IPS-20b (cell line): ENCODE results near the gene FITM1.

Experiments
- H3K27ac ChIP-seq: one replicate; pipeline ENCODE4 v1.5.1; 2013; ENCODE audit warnings: low read length
- H3K27me3 ChIP-seq: 2 replicates; pipeline ENCODE4 v1.6.1; 2013; ENCODE audit warnings: mild to moderate bottlenecking, low read length, inconsistent platforms; ENCODE audit not compliant: insufficient read depth
- H3K36me3 ChIP-seq: 2 replicates; pipeline ENCODE4 v1.6.1; 2013; ENCODE audit warnings: low read depth, mild to moderate bottlenecking, inconsistent platforms, low read length, moderate library complexity; ENCODE audit not compliant: insufficient read depth
- H3K4me1 ChIP-seq: 2 replicates; pipeline ENCODE4 v1.6.1; 2013; ENCODE audit warnings: mild to moderate bottlenecking, control low read depth, inconsistent platforms, low read length, moderate library complexity; ENCODE audit not compliant: insufficient read depth
- H3K4me3 ChIP-seq: 2 replicates; pipeline ENCODE4 v1.5.1; 2013; ENCODE audit warnings: mild to moderate bottlenecking, low read length, inconsistent platforms
- H3K9ac ChIP-seq: 2 replicates; pipeline ENCODE4 v1.6.1; 2013; ENCODE audit warnings: low read depth, mild to moderate bottlenecking, inconsistent platforms, low read length, moderate library complexity
- H3K9me3 ChIP-seq: 2 replicates; pipeline ENCODE4 v1.6.1; 2013; ENCODE audit warnings: mild to moderate bottlenecking, low read depth, low read length, inconsistent platforms; ENCODE audit not compliant: insufficient read depth

FITM1 gene, protein sequence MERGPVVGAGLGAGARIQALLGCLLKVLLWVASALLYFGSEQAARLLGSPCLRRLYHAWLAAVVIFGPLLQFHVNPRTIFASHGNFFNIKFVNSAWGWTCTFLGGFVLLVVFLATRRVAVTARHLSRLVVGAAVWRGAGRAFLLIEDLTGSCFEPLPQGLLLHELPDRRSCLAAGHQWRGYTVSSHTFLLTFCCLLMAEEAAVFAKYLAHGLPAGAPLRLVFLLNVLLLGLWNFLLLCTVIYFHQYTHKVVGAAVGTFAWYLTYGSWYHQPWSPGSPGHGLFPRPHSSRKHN

DNA sequence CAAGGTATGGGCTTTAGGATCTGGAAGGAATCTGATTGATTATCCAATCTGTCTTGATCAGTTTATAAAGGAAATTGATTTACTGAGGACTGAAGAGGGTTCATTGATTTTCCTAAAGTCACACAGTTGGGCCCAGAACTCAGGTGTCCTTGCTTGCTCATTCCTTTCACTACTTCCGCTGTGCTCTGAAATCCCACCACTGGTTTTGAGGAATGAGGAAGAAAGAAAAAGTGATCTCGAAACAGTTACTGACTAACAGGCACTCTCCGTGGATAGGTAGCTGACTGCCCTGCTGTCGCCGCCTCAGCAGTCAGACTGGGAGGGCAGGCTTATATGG, at the start of gene FITM1:
Gene FITM1 (plus strand): TSS at position 280 of the 337 bp plus-strand sequence. CDS start 905 bp downstream, outside the sequence.
- no peaks in the 10 kb centered on the region for H3K9me3 ChIP-seq
- no peak within 1 kb of the TSS for H3K27ac ChIP-seq
- H3K4me1 ChIP-seq, result 0 out of 2 replicates have a peak, but pooled peaks cover 3% of the 10 kb centered on the region
- H3K27me3 ChIP-seq, result no peaks in the 10 kb centered on the region
- H3K36me3 ChIP-seq, result no peaks in the 10 kb centered on the region
- no peak within 1 kb of the TSS for H3K4me3 ChIP-seq
- no peak within 1 kb of the TSS for H3K9ac ChIP-seq

DNA sequence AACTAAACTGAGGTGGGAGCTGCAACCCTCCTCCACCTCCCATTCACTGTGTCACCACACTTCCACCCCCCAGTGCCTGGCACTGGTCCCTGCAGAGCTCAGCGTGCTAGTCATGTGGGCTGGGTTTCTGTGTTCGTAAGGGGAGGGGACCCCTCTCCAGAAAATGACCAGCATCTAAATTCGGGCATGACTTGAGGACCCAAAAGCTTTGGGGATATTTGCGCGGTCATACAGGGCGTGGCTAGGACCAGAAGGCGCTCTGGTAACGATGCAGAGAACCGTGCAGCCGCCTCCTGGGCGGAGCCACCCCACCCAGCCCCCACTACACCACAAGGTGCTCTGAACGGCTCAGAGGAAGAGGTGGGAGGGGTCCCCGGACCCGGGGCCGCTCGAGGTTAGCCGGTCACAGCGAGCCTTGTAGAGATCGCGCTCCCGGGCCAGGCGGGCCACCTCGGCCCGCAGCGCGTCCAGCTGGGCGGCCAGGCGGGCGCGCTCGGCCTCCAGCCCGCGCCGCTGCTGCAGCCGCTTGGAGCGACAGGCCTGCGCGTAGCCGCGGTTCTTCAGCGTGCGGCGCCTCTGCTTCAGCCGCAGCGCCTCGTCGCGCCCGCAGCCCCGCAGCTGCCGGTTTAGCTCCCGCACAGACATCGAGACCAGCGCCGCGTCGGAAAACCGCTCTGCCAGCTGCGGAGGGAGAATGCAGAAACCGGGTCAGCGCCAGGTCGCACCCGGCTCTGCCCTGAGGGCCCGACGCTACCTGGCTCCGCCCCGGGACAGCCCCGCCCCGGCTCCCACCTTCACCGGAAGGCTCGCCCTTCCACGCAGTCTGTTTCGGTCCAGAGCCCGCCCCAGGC, 49.3 kb upstream of the FITM1 start:
- Histone ChIP-seq H3K9ac (peak overlapping the region; percentile 63; the same call in 1 of the 2 replicates), H3K9me3 (no peaks in the 10 kb centered on the region), H3K36me3 (no peaks in the 10 kb centered on the region), H3K27ac (no peak overlapping the region), H3K27me3 (peaks cover 44% of the 10 kb centered on the region), H3K4me1 (peaks cover 14% of the 10 kb centered on the region; the same call in 1 of the 2 replicates), H3K4me3 (peak overlapping the region; percentile 78)

- Histone ChIP-seq H3K27ac (no peak overlapping the region), H3K4me3 (peak overlapping the region; percentile 78; the same call in 1 of the 2 replicates), H3K4me1 (peaks cover 14% of the 10 kb centered on the region; the same call in 1 of the 2 replicates), H3K9ac (peak overlapping the region; percentile 63; the same call in 1 of the 2 replicates), H3K36me3 (no peaks in the 10 kb centered on the region), H3K9me3 (no peaks in the 10 kb centered on the region), H3K27me3 (peaks cover 44% of the 10 kb centered on the region)
These were observed 48.7 kb upstream of the FITM1 start for GRCh38 chr14:24081739-24082211.

DNA sequence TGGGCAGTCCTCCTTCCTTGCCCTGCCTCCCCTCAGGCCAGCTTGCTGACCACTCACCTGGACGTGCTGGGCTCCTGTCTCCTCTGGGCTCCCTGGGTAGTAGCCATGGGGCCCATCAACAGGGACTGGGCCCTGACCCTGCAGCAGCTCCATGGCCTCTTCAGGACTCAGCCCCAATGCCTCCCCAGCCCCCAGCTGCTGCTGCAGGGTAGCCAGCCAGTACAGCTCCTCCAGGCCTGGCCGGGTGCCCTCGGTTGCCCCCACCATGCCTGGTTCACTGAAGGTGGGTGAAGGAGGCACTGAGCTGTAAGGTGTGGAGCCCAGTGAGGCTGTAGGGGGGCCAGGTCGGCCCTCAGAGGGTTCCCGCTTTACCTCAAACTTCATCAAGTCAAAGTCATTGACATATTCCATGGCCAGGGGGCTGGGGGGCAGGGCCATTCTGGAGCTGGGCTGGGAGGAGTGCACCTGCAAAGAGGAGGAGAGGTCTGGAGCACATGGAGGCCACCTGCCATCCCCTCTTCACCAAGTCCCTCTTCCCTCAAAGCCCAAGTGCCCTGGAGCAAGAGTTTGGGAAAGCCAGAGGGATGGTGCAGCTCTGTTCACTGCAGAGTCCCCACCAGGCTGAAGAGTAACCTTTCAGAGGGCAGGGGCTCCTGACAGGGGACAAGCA, 47.9 kb upstream of the FITM1 start:
- H3K9me3 ChIP-seq, result no peaks in the 10 kb centered on the region
- no peak overlapping the region for H3K4me3 ChIP-seq
- no peak overlapping the region; the same call in 1 of the 2 replicates for H3K9ac ChIP-seq
- H3K36me3 ChIP-seq, result no peaks in the 10 kb centered on the region
- peaks cover 14% of the 10 kb centered on the region; the same call in 1 of the 2 replicates for H3K4me1 ChIP-seq
- H3K27me3 ChIP-seq, result peaks cover 44% of the 10 kb centered on the region
- no peak overlapping the region for H3K27ac ChIP-seq

GRCh38 chr14:24083462-24083861, 47.0 kb upstream of the FITM1 start:
- H3K9ac ChIP-seq, result no peak overlapping the region
- peaks cover 14% of the 10 kb centered on the region; the same call in 1 of the 2 replicates for H3K4me1 ChIP-seq
- no peaks in the 10 kb centered on the region for H3K9me3 ChIP-seq
- H3K27ac ChIP-seq, result no peak overlapping the region
- no peaks in the 10 kb centered on the region for H3K36me3 ChIP-seq
- H3K4me3 ChIP-seq, result no peak overlapping the region
- peaks cover 44% of the 10 kb centered on the region for H3K27me3 ChIP-seq

- Histone ChIP-seq H3K27me3 (peaks cover 44% of the 10 kb centered on the region), H3K36me3 (no peaks in the 10 kb centered on the region), H3K9me3 (no peaks in the 10 kb centered on the region), H3K4me3 (no peak overlapping the region), H3K9ac (no peak overlapping the region), H3K4me1 (peaks cover 14% of the 10 kb centered on the region; the same call in 1 of the 2 replicates), H3K27ac (no peak overlapping the region)
These were observed 46.0 kb upstream of the FITM1 start for GRCh38 chr14:24084440-24084839.

DNA sequence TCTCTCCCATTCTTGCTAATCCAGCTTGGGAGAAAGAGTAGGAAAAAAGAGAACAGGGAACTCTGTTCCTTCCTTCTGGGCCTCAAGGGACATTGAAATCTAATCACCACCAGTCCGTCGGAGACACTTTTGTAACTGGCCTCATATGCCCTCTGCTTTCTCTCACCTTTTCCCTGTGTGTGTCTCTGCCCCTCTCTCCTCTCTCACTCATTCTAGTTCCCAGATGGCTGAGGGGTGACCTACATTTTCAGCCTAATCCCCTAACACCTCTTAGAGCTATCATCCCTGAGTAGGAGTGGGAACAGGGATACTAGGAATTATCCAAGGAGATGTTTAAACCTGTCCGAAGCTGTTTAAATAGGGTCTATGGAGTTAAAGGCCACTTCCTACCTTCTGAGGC, 45.2 kb upstream of the FITM1 start:
- Histone ChIP-seq H3K9me3 (no peaks in the 10 kb centered on the region), H3K4me1 (peaks cover 9% of the 10 kb centered on the region; the same call in 1 of the 2 replicates), H3K27me3 (peaks cover 37% of the 10 kb centered on the region), H3K9ac (no peak overlapping the region), H3K27ac (no peak overlapping the region), H3K4me3 (no peak overlapping the region), H3K36me3 (no peaks in the 10 kb centered on the region)

DNA sequence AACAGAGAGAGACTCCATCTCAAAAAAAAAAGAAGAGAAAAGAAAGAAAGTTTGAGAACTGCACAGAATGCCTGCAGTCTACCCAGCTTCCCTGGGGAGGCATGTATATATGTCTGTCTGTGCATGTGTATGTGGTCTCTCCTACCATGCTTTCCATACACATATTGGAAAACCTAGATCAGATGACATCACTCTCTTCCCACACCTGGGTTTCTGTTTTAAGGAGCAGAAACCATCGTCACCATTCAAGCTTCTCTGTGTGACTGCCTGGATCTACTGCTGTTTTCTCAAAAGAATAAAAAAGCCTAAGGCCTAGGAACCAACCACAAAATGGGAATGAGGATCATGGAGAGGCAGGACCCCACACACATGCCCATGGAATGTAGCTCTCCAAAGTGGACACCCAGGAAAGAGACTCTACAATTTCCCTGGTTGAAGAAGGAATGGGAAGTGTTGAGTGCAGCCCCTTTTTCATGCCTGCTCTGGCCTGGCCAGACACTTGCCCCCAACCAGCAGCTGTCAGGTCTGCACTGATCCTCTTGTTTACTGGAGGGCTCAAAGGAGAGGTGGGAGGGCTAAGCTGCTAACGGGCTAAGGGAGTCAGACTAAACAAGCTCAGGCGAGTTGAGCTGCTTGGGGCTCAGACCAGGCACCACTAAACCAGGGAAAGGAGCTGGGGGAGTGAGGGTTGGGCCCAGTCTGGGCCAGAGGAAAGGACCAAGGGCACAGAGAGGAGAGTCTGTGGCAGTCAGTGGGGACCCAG, 44.1 kb upstream of the FITM1 start:
- peaks cover 3% of the 10 kb centered on the region; the same call in 1 of the 2 replicates for H3K4me1 ChIP-seq
- no peaks in the 10 kb centered on the region for H3K36me3 ChIP-seq
- no peak overlapping the region for H3K4me3 ChIP-seq
- no peak overlapping the region for H3K9ac ChIP-seq
- H3K9me3 ChIP-seq, result no peaks in the 10 kb centered on the region
- H3K27me3 ChIP-seq, result peaks cover 27% of the 10 kb centered on the region
- H3K27ac ChIP-seq, result no peak overlapping the region

GRCh38 chr14:24087004-24087403, 43.5 kb upstream of the FITM1 start:
- no peaks in the 10 kb centered on the region for H3K36me3 ChIP-seq
- H3K9ac ChIP-seq, result no peak overlapping the region
- peaks cover 22% of the 10 kb centered on the region for H3K27me3 ChIP-seq
- no peaks in the 10 kb centered on the region for H3K9me3 ChIP-seq
- H3K4me1 ChIP-seq, result peaks cover 2% of the 10 kb centered on the region; the same call in 1 of the 2 replicates
- H3K27ac ChIP-seq, result no peak overlapping the region
- H3K4me3 ChIP-seq, result no peak overlapping the region

DNA sequence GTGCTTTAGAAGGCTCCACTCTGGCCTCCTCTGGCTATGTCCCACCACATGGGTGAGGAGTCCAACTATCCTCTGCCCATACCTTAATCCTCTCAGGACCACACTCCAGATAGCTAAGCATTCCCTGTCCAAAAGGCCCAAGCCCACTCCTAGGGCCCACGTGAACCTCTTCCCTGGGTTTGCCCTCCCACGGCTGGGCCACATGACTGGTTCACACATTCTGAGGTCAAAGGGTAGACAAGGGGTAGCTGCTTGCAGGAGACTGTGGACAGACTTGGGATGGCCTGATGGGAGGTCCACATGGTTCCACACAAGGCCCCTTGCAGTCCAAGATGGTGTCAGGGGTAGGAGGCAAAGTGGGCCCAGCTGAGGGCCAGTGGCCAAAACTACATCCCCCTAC, 42.4 kb upstream of the FITM1 start:
- Histone ChIP-seq H3K36me3 (no peaks in the 10 kb centered on the region), H3K27me3 (peaks cover 19% of the 10 kb centered on the region), H3K9me3 (no peaks in the 10 kb centered on the region), H3K9ac (no peak overlapping the region), H3K4me3 (no peak overlapping the region), H3K4me1 (no peaks in the 10 kb centered on the region; the same call in 1 of the 2 replicates), H3K27ac (no peak overlapping the region)

- Histone ChIP-seq H3K27ac (no peak overlapping the region), H3K4me3 (no peak overlapping the region), H3K36me3 (no peaks in the 10 kb centered on the region), H3K9ac (no peak overlapping the region), H3K4me1 (peaks cover 3% of the 10 kb centered on the region; the same call in 1 of the 2 replicates), H3K9me3 (no peaks in the 10 kb centered on the region), H3K27me3 (peaks cover 8% of the 10 kb centered on the region)
These were observed 40.6 kb upstream of the FITM1 start for GRCh38 chr14:24089890-24090289.
